G401 (cell line): Measurements from ENCODE around the gene ATL3. TPM values are rescaled to one million over a fixed set of nuclear protein-coding genes. Genes with fewer than 3 reads are reported as not detected.
"Not testable (repeated sequence)": the region's sequence is repeated elsewhere in the genome, so short reads cannot be mapped to it uniquely, and the experiment has no call there.

Source experiments
- DNase-seq: peaks from one replicate; pipeline ENCODE4 v3.0.0-alpha.2; 2015; ENCODE audit warnings: low spot score
- in situ Hi-C: cut with HindIII; loops from 2 replicates; pipeline ENCODE4 v1.10.0; 2016; ENCODE audit warnings: low sequenced_read_pairs, mixed read lengths
- total RNA-seq: library from RNA; depleted of rRNA; stranded (reverse); fragments of >200 nt; shearing (Covaris generic); gene quantifications from 2 replicates; pipeline ENCODE4 v1.2.3, GENCODE V29; 2014

The ATL3 gene
- total RNA-seq, 1 experiment from 2014 or later = 40.0 TPM

DNA sequence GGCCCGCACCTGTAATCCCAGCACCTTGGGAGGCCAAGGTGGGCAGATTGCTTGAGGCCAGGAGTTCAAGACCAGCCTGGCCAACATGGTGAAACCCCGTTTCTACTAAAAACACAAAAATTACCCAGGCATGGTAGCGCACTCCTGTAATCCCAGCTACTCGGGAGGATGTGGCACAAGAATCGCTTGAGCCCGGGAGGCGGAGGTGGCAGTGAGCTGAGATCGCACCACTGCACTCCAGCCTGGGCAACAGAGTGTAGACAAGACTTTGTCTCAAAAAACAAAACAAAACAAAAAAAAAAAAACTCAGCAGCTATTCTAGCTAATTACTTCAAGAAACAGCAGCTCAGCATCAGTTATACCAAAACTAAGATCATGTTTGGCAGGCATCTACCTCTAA is 32.7 kb downstream of the ATL3 start:
- in situ Hi-C loops, DNase-seq: not testable (repeated sequence)

DNA sequence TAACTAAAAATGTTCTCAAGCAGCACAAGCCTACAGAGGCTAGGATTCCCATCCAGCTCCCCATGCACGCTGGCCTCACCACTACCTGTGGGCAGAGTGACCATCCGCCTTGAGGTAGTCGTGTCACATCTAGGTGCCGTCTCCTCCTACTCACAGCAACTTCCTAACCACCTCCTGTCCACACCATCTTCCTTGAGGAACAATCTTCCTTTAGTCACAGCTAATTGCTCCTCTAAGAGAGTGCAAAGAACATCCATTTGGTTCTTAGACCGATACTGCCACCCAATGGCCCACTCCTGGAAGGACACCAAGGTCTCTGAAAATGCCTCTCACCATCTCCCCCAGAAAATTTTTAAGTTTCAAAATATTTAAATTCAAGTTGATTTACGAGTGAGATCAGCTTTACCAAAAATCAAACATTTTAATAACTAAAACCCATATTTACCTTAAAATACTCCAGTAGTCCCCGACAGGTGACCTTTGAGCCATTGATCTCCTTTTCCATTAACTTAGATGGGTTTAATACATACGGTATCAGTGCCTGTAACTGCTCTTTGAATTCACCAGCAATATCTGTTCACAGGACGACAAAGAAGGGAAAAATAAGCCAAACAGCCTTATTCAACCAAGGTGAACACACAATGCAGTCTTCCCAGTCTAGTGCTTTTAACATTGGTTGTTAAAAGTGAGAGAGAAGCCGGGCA is 35.3 kb downstream of the ATL3 start:
- in situ Hi-C loops = no loop called here
- peak; percentile 80 for DNase-seq

DNA sequence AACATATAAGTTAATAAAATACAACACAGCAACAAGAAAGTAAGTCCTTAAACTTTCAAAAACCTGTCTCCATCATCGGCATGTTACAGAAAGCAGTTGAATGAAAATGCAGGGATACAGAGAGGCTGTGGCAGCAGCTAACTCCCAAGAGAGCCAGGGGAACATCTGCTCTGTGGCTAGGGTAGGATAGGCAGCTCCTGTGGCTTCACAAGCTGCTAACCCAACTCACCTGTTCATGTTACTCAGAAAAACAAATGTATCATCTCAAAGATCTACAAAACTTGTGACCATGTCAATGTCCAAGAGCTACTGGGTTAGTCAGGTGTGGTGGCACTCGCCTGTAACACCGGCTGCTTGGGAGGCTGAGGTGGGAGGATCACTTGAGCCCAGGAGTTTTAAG is 41.8 kb downstream of the ATL3 start:
- no peak for DNase-seq
- in situ Hi-C loops = no loop called here

DNA sequence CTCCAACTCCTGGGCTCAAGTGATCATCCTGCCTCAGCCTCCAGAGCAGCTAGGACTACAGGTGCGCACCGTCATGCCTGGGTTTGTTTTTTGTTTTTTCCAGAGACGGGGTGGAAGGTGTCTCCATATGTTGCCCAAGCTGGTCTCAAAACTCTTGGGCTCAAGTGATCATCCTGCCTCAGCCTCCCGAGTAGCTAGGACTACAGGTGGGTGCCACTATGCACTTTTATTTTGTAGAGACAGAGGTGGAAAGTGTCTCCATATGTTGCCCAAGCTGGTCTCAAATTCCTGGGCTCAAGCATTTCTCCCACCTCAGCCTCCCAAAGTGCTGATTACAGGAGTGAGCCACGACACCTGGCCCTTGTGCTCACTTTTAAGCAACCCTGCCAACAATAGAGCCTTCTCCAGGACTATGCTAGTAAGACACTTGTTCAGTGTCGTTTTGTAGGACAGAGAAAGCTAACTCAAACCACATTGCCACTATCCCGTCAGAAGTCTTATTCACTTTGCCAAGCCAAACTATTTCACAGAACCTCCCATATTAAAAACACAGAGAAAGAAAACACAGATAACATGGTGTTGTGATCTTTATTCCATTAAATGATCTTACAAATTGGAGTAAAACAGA is 47.5 kb downstream of the ATL3 start:
- DNase-seq = no peak
- in situ Hi-C loops = no loop called here

DNA sequence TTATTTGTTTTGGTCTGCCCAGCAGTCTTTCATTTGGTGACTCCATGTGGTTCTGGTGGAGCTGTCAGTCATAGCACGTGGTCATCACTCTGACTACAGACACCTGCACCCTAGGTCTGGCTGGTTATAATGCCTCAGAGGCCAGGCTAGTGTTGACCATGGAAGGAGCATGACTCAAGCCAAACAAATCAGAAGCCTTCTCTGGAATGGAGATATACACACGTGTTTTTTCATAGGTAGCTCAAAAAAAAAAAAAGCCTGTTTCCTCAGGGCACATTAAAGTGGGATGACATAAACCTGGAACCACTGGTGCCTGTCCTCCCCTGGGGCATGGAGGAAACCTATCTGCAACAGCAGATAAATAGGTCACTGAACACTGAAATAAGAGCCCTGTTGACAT is 48.9 kb downstream of the ATL3 start:
- no peak for DNase-seq
- in situ Hi-C loops = no loop called here

DNA sequence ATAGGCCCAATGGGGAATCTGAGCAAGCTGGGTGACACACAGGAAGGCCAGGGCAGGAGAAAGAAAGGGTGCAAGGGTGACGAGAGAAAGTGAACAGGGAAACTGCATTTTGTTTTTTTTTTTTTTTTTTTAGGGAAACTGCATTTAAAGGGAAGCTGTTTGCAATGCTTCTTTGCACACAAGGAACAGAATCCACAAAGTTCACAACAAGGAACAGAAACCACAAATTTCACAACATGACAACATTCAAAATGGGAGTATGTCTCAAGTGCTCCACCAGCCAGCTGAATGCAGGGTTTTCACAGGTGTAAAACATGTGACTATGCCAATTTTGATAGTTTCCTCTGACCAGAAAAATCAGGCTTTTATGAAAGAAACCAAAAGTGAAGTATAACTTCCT is 50.1 kb downstream of the ATL3 start:
- no peak for DNase-seq
- in situ Hi-C loops = no loop called here

DNA sequence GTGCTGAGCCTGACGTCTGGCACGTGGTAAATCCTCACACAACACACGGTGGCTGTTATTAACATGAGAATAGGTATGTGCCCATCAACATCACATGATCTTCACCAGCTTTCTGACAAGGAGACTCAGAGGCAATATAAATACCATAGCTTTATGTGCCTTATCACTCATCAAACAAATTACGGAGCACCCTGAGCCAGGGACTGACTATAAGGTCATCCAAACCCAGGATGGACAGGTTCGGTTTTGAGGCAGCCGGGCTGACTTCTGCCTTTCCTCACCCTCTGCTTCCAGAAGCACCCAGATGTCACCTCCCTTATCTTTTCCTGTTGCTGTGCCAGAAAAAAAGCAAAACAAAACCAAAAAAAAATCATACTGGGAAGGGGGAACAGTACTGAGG is 51.2 kb downstream of the ATL3 start:
- DNase-seq = no peak
- in situ Hi-C loops = no loop called here

DNA sequence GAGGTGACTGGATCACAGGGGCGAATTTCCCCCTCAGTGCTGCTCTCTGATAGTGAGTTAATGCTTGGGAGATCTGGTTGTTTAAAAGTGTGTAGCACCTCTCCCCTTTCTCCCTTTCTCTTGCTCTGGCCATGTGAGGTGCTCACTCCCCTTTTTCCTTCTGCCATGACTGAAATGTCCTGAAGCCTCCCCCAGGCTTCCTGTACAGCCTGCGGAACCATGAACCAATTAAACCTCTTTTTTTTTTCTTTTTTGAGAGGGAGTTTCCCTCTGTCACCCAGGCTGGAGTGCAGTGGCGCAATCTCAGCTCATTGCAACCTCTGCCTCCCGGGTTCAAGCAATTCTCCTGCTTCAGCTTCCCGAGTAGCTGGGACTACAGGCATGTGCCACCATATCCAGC is 53.5 kb downstream of the ATL3 start:
- DNase-seq, in situ Hi-C loops: not testable (repeated sequence)

DNA sequence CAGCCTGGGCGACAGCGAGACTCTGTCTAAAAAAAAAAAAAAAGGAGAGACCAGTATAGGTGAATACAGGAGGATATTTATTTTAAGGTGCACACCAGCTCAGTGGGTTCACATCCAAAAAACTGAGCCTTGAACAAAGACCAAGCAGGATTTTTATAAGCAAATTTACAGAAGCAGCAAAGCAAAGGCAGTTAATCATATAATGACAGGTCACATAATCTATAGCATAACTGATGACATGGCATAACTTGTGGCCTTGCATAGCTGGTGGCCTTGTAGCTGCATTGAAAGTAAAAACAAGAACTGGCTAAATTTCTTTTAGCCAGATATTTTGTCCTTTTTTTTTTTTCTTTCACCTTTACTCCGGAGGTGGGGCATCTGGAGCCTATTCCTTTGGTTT is 54.2 kb downstream of the ATL3 start:
- DNase-seq = no peak
- in situ Hi-C loops = no loop called here

DNA sequence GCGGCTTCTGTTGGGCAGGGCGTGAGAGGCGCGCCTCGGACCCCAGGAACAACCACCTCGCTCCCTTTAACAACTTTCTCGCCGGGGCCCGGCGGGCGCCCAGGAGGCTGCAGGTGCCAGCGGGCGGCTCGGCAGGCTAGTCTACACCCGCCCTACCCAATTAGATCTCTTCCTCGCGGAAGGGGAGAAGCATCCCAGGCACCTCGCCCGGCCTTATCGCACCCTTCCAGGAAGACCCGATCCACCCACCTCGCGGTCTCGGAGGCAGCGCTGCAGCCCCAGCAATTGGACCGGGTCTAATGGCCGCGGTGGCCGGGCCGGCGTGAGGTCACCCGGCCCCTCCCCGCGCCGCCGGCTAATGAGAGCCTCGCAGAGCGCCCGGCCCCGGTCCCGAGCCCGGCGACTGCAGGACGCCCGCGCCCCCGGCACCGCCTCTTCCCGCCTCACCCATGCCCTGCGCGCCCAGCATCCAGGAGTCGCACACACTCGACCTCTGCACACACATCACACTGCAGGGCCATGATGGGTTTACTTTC is 57.0 kb downstream of the ATL3 start, which contains the start of gene PLAAT3:
PLAAT3 (minus strand) TSS at position 298 of the 536 bp plus-strand sequence. CDS start 419 bp downstream, outside the sequence.
- in situ Hi-C loops = no loop called here
- DNase-seq = peak; percentile 44

DNA sequence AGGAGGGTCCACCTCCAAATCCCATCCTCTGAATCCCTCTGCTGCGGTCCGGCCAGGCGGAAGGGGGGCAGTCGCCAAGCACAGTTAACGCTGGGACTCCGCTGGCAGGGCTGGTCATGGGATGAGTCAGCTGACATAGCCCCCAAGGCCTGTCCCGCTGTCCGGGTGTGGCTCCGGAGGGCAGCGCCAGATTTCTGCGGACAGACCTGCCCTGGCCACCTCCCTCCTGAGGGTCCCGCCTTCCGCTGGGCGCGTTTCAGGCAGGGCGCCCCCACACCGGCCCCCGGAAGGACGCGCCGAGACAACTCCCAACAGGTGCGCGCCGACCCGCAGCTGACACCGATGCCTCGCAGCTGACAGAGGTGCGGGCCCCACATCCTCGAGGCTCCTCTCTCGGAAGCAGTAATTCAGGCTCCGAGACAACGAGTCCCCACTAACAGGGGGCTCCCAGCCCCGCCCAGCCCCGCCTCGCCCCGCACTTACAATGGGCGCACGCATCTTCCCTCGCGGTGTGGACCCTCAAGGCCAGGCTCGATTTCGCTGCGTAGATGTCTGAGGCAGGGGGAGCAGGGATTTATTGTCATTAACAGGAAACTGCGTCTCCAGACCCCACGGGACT is 57.5 kb downstream of the ATL3 start:
- DNase-seq = peak; percentile 18

DNA sequence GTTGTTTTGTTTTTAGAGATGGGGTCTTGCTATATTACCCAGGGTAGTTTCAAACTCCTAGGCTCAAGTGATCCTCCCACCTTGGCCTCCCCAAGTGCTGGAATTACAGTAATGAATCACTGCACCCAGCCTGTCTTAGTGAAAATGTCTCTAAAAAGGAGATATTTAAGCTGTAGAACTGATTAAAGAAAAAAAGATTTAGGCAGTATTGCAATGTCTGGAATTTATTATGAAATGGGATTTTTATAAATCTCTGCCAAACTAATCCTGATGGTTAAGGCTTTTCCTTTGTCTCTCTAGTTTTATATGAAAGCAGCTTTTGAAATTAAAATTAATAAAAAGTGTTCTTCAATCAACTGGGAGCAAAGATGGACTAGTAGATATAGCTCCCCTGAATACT is 59.0 kb downstream of the ATL3 start:
- in situ Hi-C loops = no loop called here
- DNase-seq = no peak

More for the DNA sequence above, 57.5 kb downstream of the ATL3 start:
- in situ Hi-C loops = no loop called here

DNA sequence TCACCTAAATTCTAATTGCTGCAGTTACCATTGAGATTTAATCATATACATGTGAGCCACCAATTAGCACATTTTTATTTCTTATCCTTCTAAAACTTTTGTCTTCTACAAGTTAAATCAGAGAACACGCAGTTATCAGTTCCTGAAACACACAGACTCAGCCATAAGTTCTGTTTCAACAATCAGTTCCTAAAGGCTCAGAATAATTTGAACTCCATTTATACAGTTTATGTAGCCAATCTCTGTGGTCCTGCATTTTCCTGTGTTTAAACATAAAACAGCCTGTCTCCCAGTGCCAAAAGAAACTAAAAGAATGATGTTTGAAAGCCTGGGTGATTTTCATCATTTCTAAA is 59.8 kb downstream of the ATL3 start:
- no peak for DNase-seq
- in situ Hi-C loops = no loop called here

DNA sequence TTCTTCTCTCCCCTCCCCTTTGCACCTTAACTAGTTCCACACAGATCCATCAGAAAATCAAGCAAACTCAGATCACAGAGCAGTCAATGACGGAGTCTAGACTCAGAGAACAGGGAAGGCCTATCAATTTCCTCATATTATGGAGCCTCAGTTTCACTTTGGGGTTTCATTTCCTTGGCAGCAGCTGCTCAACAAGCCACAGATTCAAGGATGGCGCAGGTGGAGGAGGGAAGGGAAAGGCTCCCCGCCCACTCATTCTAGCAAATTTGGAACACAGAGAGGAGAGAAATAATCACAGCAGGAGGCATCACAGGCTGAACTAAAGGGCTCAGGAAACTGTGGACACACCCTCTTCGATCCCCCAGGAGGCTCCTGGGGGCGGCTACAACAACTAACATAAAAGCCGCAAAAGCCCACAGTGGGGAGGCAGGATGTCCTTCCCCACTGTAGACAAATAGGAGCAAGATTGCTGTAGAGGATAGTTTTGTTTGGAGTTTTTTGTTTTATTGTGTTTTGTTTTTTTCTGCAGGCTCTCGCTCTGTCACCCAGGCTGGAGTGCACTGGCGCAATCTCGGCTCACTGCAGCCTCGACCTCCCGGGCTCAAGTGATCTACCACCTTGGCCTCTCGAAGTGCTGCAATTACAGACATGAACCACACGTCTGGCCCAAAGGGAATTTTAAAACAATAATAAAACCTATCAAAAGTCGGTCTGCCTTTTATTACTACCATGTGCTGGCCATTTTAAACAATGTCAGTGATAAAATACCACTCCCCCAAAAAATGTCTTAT is 60.4 kb downstream of the ATL3 start:
- in situ Hi-C loops = no loop called here
- DNase-seq = peak; percentile 12

DNA sequence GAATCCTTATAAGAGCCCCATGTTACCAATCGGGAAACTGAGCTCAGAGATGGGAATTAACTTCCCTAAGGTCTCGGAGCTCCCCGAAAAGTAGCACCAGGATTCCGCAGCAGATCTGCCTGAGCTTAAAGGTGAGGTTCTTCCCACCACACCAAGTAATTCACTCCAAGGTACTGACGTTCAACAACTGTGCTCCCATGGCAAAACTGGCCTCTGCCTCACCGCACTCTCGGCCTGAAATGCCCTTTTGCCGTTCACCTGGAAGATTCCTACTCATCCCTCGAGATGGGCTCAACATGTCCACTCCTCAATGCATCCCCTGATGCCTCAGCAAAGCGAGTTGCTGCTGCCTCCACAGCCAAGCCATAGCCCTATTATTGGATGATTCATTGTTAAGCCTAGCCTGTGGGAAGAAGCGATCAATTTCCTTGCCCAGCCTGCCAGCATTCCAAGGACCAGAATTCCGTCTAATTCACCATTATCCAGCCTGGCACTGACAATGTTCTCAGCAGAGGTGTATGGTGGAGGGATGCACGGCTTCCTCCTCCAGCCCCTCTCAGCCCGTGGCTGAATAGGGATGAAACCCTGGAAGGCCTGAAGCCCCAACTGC is 61.1 kb downstream of the ATL3 start:
- DNase-seq = no peak
- in situ Hi-C loops = no loop called here

DNA sequence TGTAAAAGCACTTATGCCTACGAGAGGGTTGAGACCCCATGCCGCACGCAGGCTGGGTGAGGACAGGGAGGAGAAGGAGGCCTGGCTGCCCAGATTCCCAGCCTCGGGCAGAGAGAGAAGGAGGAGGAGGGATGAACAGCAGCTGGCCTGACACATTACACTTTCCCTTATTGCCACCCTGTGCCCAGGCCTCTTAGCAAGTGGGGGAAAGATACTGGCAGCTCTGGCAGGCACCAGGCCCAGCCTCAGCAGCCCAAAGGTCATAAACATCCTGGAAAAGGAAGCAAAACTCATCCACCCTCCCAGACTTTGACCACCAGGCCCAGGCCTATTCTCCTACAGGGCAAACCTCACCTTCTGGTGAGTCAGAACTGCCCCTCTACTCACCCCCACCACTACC is 61.6 kb downstream of the ATL3 start:
- in situ Hi-C loops = no loop called here
- no peak for DNase-seq

DNA sequence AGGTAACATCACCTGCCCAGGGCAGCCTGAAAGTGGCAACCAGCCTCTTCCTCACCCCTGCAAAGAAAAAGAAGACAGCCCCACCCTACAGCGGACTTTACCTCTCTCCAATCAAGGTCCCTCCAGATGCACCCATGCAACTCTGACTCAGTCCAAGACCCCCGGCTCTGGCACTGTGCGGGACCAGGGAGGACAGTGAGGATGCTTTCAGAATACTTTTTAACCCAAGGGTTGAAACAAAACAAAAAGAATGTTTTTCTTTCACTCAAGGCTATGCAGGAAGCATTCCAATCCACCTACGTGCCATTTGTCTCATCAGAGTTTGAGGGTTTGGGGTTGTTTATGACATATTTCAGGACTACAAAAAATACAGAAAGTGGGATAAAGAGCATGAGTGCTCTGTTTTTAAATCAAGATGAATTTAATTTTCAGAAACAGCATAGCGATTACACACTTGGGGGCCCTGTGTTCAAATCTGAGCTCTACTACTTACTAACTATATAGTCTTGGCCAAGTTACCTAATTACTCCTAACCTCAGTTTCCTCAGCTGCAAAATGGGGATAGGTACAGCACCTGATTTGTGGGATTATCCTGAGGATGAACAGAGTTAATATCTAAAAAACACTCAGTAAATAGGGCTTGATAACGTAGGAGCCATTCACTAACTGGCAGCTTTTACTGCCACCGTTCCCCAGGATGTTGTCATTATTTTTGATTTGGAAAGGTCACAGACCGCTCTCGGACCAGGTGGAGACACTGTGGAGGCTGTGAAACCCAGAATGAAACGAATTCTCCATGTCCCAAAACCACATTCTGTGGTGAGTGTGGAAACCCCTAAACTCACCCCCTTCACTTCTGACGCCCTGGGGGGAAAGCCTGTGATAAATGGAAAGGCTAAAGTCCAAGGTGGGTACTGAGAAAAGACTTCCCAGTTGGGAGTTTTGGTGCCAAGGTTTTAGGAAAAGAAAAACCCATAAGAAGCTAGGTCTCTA is 62.5 kb downstream of the ATL3 start:
- DNase-seq = no peak
- in situ Hi-C loops = no loop called here

DNA sequence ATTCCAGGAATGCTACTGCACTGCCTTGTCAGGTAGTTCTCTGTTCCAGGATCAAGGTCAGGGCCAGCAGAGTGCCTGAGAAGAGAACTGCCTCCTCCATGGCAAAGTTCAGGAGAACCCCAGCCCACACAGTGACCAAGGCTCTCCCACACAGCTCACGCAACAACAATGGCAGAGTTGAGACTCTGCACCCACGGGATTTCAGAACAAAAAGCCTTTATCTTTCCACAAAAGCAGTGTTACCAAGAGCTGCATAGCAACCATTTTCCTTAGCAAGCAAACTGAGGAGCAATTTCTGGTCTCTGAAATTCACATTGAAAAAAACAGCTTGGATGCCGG is 68.0 kb downstream of the ATL3 start:
- in situ Hi-C loops = no loop called here
- no peak for DNase-seq
